ENCODE data around the gene RAB3A. TPM values are rescaled to one million over a fixed set of nuclear protein-coding genes. Genes with fewer than 3 reads are reported as not detected.

The RAB3A gene
- total and polyA plus RNA-seq, 9 of the 15 experiments (the other 6 are each of a cell fraction or from before 2014, with no cell fraction given) = 0.17 to 5.1 (median 0.90) TPM; not detected in 1

GRCh38 chr19:18171605-18172327, 32.1 kb downstream of the RAB3A start (continued):
- no peak for TF ChIP-seq EP400 (IDR thresholded peaks at IDR 0.05)
- TF ChIP-seq PPARD (CRISPR knock-in tag; IDR thresholded peaks at IDR 0.05) = no peak
- no peak for TF ChIP-seq SMARCE1 (IDR thresholded peaks at IDR 0.05)
- no peak for TF ChIP-seq RBM34 (IDR thresholded peaks at IDR 0.05; ENCODE audit: borderline replicate concordance, insufficient read depth, low read length)
- TF ChIP-seq ZNF184 (CRISPR knock-in tag; IDR thresholded peaks at IDR 0.05) = no peak
- no peak for TF ChIP-seq NFRKB (IDR thresholded peaks at IDR 0.05; ENCODE audit: low read depth)
- no peak for TF ChIP-seq GATAD2B (IDR thresholded peaks at IDR 0.05; ENCODE audit: borderline replicate concordance)
- TF ChIP-seq POLR2G (IDR thresholded peaks at IDR 0.05; ENCODE audit: low read depth, low read length) = no peak
- no peak for TF ChIP-seq YY1 (IDR thresholded peaks at IDR 0.05; ENCODE audit: borderline replicate concordance in 1 of 3, control insufficient read depth in 1 of 3, extremely low read depth in 1 of 3, insufficient read depth in 3 of 3, insufficient read length in 1 of 3, insufficient replicate concordance in 2 of 3, low read depth in 1 of 3, low read length in 2 of 3)
- peak; percentile 84 for TF ChIP-seq NFIC (IDR thresholded peaks at IDR 0.05)
- TF ChIP-seq XRCC3 (IDR thresholded peaks at IDR 0.05) = no peak
- TF ChIP-seq ZNF551 (CRISPR knock-in tag; IDR thresholded peaks at IDR 0.05) = no peak
- TF ChIP-seq PTBP1 (IDR thresholded peaks at IDR 0.05; ENCODE audit: low read depth, low read length) = peak; percentile 76; the same call in 1 of the 2 replicates
- TF ChIP-seq FOXK2 (conservative IDR thresholded peaks at IDR 0.05 in 1 of 2, IDR thresholded peaks at IDR 0.05 in 1 of 2; ENCODE audit: low read depth in 2 of 2) = peak; percentile 21 to 54; a peak in 2 of 4 replicates
- TF ChIP-seq LEF1 (IDR thresholded peaks at IDR 0.05) = no peak
- TF ChIP-seq ZBTB5 (IDR thresholded peaks at IDR 0.05) = no peak
- TF ChIP-seq ADNP (tag; IDR thresholded peaks at IDR 0.05) = peak; percentile 52
- 0 out of 4 replicates have a peak, but pooled peaks of 1 of the 2 experiments have one; percentile 35 for TF ChIP-seq HDAC1 (IDR thresholded peaks at IDR 0.05)
- TF ChIP-seq CREM (IDR thresholded peaks at IDR 0.05; ENCODE audit: low read depth) = peak; percentile 73; the same call in 1 of the 2 replicates
- TF ChIP-seq ZBTB1 (CRISPR knock-in tag; IDR thresholded peaks at IDR 0.05; ENCODE audit: borderline replicate concordance, low read depth) = no peak
